Sigmoid colon (tissue), 7 donors: ENCODE results near the gene EDEM1. TPM values are rescaled to one million over a fixed set of nuclear protein-coding genes. Genes with fewer than 3 reads are reported as not detected.

Source experiments
- DNase-seq: peaks from one replicate; pipeline ENCODE4 v3.0.0-alpha.2; 2019
- H3K27ac ChIP-seq, 4 donors: fragments of 200-600 bp; sonication (generic); one replicate each; pipeline ENCODE4 v1.5.1; 2016 to 2019; ENCODE audit warnings: mild to moderate bottlenecking in 1 of 4
- H3K27me3 ChIP-seq, 3 donors: fragments of 200-600 bp; sonication (generic); one replicate each; pipeline ENCODE4 v1.5.1; 2019; ENCODE audit warnings: mild to moderate bottlenecking in 1 of 3
- H3K36me3 ChIP-seq, 4 donors: fragments of 200-600 bp; sonication (generic); one replicate each; pipeline ENCODE4 v1.5.1; 2016 to 2019
- H3K4me1 ChIP-seq, 4 donors: fragments of 200-600 bp; sonication (generic); one replicate each; pipeline ENCODE4 v1.5.1; 2017 to 2019
- H3K4me3 ChIP-seq, 4 donors: fragments of 200-600 bp; sonication (generic); one replicate each; pipeline ENCODE4 v1.5.1; 2017 to 2019; ENCODE audit warnings: mild to moderate bottlenecking in 2 of 4, moderate library complexity in 1 of 4
- H3K9me3 ChIP-seq, 4 donors: fragments of 200-600 bp in 3 of 4; sonication (generic) in 3 of 4; one replicate each; pipeline versions ENCODE4 v1.5.1 to v1.6.1; 2013 to 2019
- EP300 ChIP-seq, 4 donors: sonication (generic); formaldehyde crosslinking; IDR thresholded peaks; one replicate each; pipeline ENCODE4 v1.6.1; 2017; ENCODE audit warnings: antibody characterized with exemption in 4 of 4
- POLR2A ChIP-seq, 2 donors: fragments of 450-650 bp; IDR thresholded peaks; one replicate each; pipeline ENCODE4 v1.6.1; 2016; ENCODE audit warnings: antibody characterized with exemption in 2 of 2, mild to moderate bottlenecking in 2 of 2, moderate library complexity in 2 of 2
- POLR2AphosphoS5 ChIP-seq, 4 donors: sonication (generic); formaldehyde crosslinking; IDR thresholded peaks; one replicate each; pipeline ENCODE4 v1.6.1; 2017; ENCODE audit warnings: antibody characterized with exemption in 4 of 4
- WGBS, 2 donors: extraction: QIAGEN DNeasy Blood & Tissue Kit; methylation state at CpG; one replicate each; pipeline ENCODE4 v1.1.7; 2013; 5-methylcytosine and 5-hydroxymethylcytosine counted together
- intact Hi-C: fragments of 100-400 bp; cut with DNase I; formaldehyde crosslinking; loops from one replicate; pipeline ENCODE4 v1.15.1; 2023
- polyA plus RNA-seq, 3 donors: library from polyadenylated mRNA; stranded (reverse); fragments of 200-250 nt; gene quantifications; one replicate each; pipeline ENCODE4 v1.2.3, GENCODE V29; 2013
- total RNA-seq, 4 donors: library from RNA; depleted of rRNA; stranded (reverse); fragments of >200 nt; gene quantifications; one replicate each; pipeline ENCODE4 v1.1.0, GENCODE V29; 2016
- TF ChIP-seq, protein P1 (sequence below), 4 experiments: fragments of 450-650 bp in 3 of 4; fragments of 200-600 bp in 1 of 4; IDR thresholded peaks; one replicate each; pipeline ENCODE4 v1.5.1; 2016 to 2019; ENCODE audit warnings: antibody characterized with exemption in 4 of 4, mild to moderate bottlenecking in 3 of 4, moderate library complexity in 2 of 4
- donor health status: healthy with polysubstance abuse.
- donor health status: Bipolar disorder and iron deficiency.
- donor health status: healthy.

EDEM1 gene
- total and polyA plus RNA-seq, 7 donors, result 3.6 to 23.8 (median 18.1) TPM

DNA sequence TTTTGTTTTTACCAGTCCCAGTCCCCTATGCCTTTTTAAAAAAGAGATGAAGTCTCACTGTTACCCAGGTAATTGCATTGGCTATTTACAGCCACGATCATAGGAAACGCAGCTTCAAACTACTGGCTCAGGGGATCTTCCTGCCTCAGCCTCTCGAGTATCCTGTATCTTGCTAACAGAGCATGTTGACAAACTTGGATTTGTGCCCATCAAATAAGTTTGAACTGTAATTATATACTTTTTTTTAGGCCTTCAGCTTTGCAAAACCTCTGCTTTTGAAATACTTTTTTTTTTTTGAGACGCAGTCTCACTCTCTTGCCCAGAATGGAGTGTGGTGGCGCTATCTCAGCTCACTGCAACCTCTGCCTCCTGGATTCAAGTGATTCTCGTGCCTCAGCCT lies 3.0 kb upstream of the EDEM1 start:
- Histone ChIP-seq H3K27ac (no peak overlapping the region), H3K4me3 (no peak overlapping the region), H3K36me3 (peaks cover 0 to 40% (median 0%) of the 10 kb centered on the region in 4 donors), H3K4me1 (peaks cover 0 to 26% (median 13%) of the 10 kb centered on the region in 4 donors), H3K27me3 (no peaks in the 10 kb centered on the region), H3K9me3 (no peaks in the 10 kb centered on the region)
- WGBS, 2 donors, result 70 to 80% methylated on average over 6 of the region's 6 CpGs
- TF ChIP-seq, protein P1, sequence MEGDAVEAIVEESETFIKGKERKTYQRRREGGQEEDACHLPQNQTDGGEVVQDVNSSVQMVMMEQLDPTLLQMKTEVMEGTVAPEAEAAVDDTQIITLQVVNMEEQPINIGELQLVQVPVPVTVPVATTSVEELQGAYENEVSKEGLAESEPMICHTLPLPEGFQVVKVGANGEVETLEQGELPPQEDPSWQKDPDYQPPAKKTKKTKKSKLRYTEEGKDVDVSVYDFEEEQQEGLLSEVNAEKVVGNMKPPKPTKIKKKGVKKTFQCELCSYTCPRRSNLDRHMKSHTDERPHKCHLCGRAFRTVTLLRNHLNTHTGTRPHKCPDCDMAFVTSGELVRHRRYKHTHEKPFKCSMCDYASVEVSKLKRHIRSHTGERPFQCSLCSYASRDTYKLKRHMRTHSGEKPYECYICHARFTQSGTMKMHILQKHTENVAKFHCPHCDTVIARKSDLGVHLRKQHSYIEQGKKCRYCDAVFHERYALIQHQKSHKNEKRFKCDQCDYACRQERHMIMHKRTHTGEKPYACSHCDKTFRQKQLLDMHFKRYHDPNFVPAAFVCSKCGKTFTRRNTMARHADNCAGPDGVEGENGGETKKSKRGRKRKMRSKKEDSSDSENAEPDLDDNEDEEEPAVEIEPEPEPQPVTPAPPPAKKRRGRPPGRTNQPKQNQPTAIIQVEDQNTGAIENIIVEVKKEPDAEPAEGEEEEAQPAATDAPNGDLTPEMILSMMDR (IDR thresholded peaks at IDR 0.05), result no peak
- TF ChIP-seq POLR2A (IDR thresholded peaks at IDR 0.05), result no peak
- no peak for DNase-seq
- intact Hi-C loops, result no loop called here

DNA sequence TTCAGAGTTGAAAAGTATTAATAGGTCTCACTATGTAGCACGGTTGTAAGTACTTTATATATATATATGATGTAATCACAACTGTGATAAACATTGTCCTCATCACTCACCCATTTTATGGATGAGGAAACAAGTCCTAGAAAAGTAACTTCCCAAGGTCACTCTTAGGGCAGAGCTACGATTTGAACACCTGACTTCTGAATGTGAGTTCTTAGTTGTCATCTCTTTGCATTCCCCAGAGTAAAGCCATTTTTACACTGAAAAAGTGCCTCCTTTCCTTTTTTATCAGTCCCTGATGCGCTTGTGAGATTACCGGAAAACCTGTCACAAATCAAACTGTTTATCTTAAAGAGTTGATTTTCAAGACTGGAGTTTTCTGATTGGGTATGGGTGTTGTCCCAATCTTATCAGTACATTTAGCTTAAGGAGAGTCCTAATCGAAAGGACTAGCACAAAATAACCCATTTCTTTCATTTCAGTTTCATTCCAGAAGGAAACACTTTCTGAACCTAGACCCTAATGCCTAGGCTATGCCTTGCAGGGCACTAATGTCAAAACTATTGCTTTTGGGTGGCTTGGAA lies 2.3 kb upstream of the EDEM1 start:
- Histone ChIP-seq H3K9me3 (no peaks in the 10 kb centered on the region), H3K27me3 (no peaks in the 10 kb centered on the region), H3K4me1 (peaks cover 0 to 32% (median 20%) of the 10 kb centered on the region in 4 donors), H3K4me3 (no peak overlapping the region), H3K27ac (no peak overlapping the region), H3K36me3 (peaks cover 0 to 33% (median 0%) of the 10 kb centered on the region in 4 donors)
- DNase-seq, result no peak
- 70 to 75% methylated on average over 5 of the region's 5 CpGs for WGBS, 2 donors
- TF ChIP-seq, protein P1 (IDR thresholded peaks at IDR 0.05), result no peak
- TF ChIP-seq EP300 (IDR thresholded peaks at IDR 0.05), result no peak
- no peak for TF ChIP-seq POLR2A (IDR thresholded peaks at IDR 0.05)
- no peak for TF ChIP-seq POLR2AphosphoS5 (IDR thresholded peaks at IDR 0.05)
- intact Hi-C loops, result loop anchor here (5.0 kb wide), 1 partner anchor 198 kb away; no protein-coding TSS in a partner anchor

DNA sequence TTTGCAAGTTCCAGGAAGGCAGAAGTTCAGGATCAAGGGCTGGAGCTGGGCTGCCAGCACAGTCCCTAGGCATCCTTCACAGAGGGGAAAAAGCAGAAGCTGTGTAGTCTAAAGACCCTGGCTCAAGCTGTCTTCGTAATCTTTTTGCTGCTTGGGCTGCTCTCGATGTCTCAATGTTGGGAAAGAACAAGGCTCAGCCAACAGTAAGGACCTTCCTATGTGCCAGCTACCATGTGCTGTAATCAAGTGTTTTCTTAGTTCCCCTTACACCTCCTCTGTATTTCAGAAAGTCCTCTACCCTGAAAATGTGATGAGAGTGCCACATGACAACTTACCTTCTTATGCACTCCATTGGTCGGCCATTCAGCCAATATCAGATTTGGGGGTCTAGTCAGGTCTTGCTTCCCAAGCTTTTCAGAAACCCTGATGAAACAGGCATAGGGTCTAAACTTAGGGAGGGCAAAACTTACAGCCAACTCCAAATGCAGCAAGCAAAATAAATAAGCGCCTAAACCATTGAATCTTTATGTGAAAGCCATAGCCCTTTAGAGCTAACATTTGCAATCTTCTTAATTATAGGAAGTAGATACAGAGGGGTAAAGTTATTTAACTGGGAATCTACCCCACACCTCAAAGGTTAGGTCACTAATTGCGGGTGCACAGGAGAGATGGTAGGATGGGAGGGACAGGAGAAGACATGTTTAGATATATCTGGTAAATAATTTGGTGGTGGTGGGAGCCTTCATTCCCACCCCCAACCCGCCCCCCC lies 1.2 kb upstream of the EDEM1 start:
- H3K4me1 ChIP-seq, result peaks cover 0 to 40% (median 28%) of the 10 kb centered on the region in 4 donors
- DNase-seq, result no peak
- no peaks in the 10 kb centered on the region for H3K27me3 ChIP-seq
- H3K27ac ChIP-seq, result peak overlapping the region; percentile 89 to 98 (median 96)
- WGBS, 2 donors, result 59% methylated on average over 6 of the region's 6 CpGs
- H3K9me3 ChIP-seq, result no peaks in the 10 kb centered on the region
- H3K36me3 ChIP-seq, result peaks cover 0 to 24% (median 0%) of the 10 kb centered on the region in 4 donors
- TF ChIP-seq, protein P1 (IDR thresholded peaks at IDR 0.05), result no peak
- TF ChIP-seq POLR2AphosphoS5 (IDR thresholded peaks at IDR 0.05) (peak in 1 of 4 donors; percentile 23), POLR2A (IDR thresholded peaks at IDR 0.05) (no peak), EP300 (IDR thresholded peaks at IDR 0.05) (no peak)
- peak overlapping the region in 3 of 4 donors; percentile 75 to 96 (median 96) for H3K4me3 ChIP-seq
- intact Hi-C loops, result loop anchor here (1.0 to 5.0 kb wide), 3 partner anchors 64 to 693 kb away; partner anchors contain the start of genes ARL8B and ITPR1

DNA sequence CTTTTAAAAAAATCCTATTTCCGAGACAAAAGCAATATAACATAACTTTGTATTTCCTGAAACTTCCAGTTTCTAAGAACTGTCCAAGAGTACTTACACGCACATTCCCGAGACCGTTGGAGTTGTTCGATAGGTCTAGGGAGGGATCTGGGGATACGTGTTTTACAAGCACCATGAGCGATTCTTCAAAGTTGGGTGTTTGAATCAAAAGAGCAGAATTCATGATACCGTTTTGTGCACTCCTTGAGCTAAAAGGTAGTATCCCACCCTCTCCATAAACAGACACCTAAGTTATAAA lies 700 bp upstream of the EDEM1 start:
- DNase-seq, result no peak
- intact Hi-C loops, result loop anchor here (1.0 to 5.0 kb wide), 3 partner anchors 65 to 694 kb away; partner anchors contain the start of genes ARL8B and ITPR1
- H3K9me3 ChIP-seq, result no peaks in the 10 kb centered on the region
- no peaks in the 10 kb centered on the region for H3K27me3 ChIP-seq
- peak overlapping the region; percentile 43 to 96 (median 86) for H3K4me3 ChIP-seq
- WGBS, 2 donors, result 1 to 10% methylated on average over 8 of the region's 8 CpGs
- H3K36me3 ChIP-seq, result peaks cover 0 to 19% (median 0%) of the 10 kb centered on the region in 4 donors
- TF ChIP-seq POLR2AphosphoS5 (IDR thresholded peaks at IDR 0.05) (peak in 1 of 4 donors; percentile 13), POLR2A (IDR thresholded peaks at IDR 0.05) (no peak), EP300 (IDR thresholded peaks at IDR 0.05) (no peak)
- TF ChIP-seq, protein P1 (IDR thresholded peaks at IDR 0.05), result no peak
- H3K27ac ChIP-seq, result peak overlapping the region; percentile 89 to 98 (median 96)
- peaks cover 0 to 45% (median 28%) of the 10 kb centered on the region in 4 donors for H3K4me1 ChIP-seq
